Endothelial cell of umbilical vein (primary cell): Measurements from ENCODE around the gene SLC5A5. TPM values are rescaled to one million over a fixed set of nuclear protein-coding genes. Genes with fewer than 3 reads are reported as not detected.

Experiments used
- BruUV-seq: library from RNA; stranded (reverse); fragments of 400-500 nt; replicated peaks from 2 replicates; lab custom pipeline; 2021; lab: Mats Ljungman, UMichigan
- CTCF ChIA-PET: fragments of 300-600, 350-600 bp; sonication (Branson Sonifier 250); formaldehyde crosslinking; loops from one replicate; lab custom pipeline; 2021; ENCODE audit warnings: antibody characterized with exemption, inconsistent platforms; lab: Charles Lee
- POLR2A ChIA-PET: fragments of 300-600, 350-600 bp; sonication (Branson Sonifier 250); formaldehyde crosslinking; loops from one replicate; lab custom pipeline; 2021; ENCODE audit warnings: antibody characterized with exemption, inconsistent platforms; lab: Charles Lee
- DNase-seq: peaks from one replicate; pipeline ENCODE4 v3.0.0-alpha.2; 2011; ENCODE audit warnings: low read depth, low spot score
- FAIRE-seq: peaks from 2 replicates; lab custom pipeline; 2011; peaks lifted over from hg19 to GRCh38; lab: Jason Lieb, UNC
- H2AFZ ChIP-seq: 2 replicates; pipeline ENCODE4 v1.6.0; 2012; ENCODE audit warnings: low read depth, low read length, control low read depth, inconsistent platforms
- H3K27ac ChIP-seq: 2 replicates; pipeline ENCODE4 v1.5.1; 2011; ENCODE audit warnings: low read depth, mild to moderate bottlenecking, control low read depth, low read length, moderate library complexity; ENCODE audit not compliant: insufficient read depth
- H3K27me3 ChIP-seq, 2 experiments: 2 replicates each; pipeline versions ENCODE4 v1.6.0 to v1.6.1; 2011; ENCODE audit warnings: low read length in 2 of 2, mixed read lengths in 1 of 2; ENCODE audit not compliant: control insufficient read depth in 2 of 2, insufficient read depth in 2 of 2
- H3K36me3 ChIP-seq, 2 experiments: 2 replicates in 1 of 2; 3 replicates in 1 of 2; pipeline ENCODE4 v1.5.1; 2011; ENCODE audit warnings: low read length in 2 of 2, mild to moderate bottlenecking in 1 of 2, moderate library complexity in 1 of 2; ENCODE audit not compliant: control insufficient read depth in 2 of 2, insufficient read depth in 2 of 2; ENCODE audit errors: extremely low read depth in 1 of 2
- H3K4me1 ChIP-seq: 3 replicates; pipeline ENCODE4 v1.5.1; 2011; ENCODE audit warnings: mild to moderate bottlenecking, low read length; ENCODE audit not compliant: control insufficient read depth, insufficient read depth; ENCODE audit errors: extremely low read depth
- H3K4me2 ChIP-seq: 2 replicates; pipeline ENCODE4 v1.6.1; 2011; ENCODE audit warnings: low read length, control low read depth, mixed read lengths; ENCODE audit not compliant: insufficient read depth
- H3K4me3 ChIP-seq, 3 experiments: fragments of 200-600 bp in 1 of 3; sonication (generic), shearing (Covaris generic) in 1 of 3; replicated peaks in 1 of 3; 2 replicates each; pipeline ENCODE4 v1.5.1; 2011 to 2016; ENCODE audit warnings: control low read depth in 3 of 3, low read length in 3 of 3, mild to moderate bottlenecking in 2 of 3, inconsistent platforms in 1 of 3, low read depth in 1 of 3, moderate library complexity in 1 of 3; ENCODE audit not compliant: insufficient read depth in 1 of 3
- H3K79me2 ChIP-seq: 2 replicates; pipeline ENCODE4 v1.6.0; 2012; ENCODE audit warnings: low read length, inconsistent platforms; ENCODE audit not compliant: control insufficient read depth, insufficient read depth
- H3K9ac ChIP-seq: replicated peaks from 2 replicates; pipeline ENCODE3; 2011; ENCODE audit warnings: low read length, control low read depth; ENCODE audit not compliant: insufficient read depth; ENCODE audit errors: extremely low read depth
- H3K9me1 ChIP-seq: replicated peaks from 3 replicates; pipeline ENCODE4 v1.6.0; 2011; ENCODE audit warnings: mild to moderate bottlenecking, low read length; ENCODE audit not compliant: control insufficient read depth, insufficient read depth; ENCODE audit errors: extremely low read depth
- H3K9me3 ChIP-seq: replicated peaks from 2 replicates; pipeline ENCODE4 v1.5.1; 2012; ENCODE audit warnings: low read length, inconsistent platforms; ENCODE audit not compliant: control insufficient read depth, insufficient read depth
- H4K20me1 ChIP-seq: replicated peaks from 2 replicates; pipeline ENCODE3; 2011; ENCODE audit warnings: mild to moderate bottlenecking, low read length; ENCODE audit not compliant: control insufficient read depth, insufficient read depth; ENCODE audit errors: extremely low read depth
- CTCF ChIP-seq, 2 donors: IDR thresholded peaks; 1 replicate in 1 of 2; 2 replicates in 1 of 2; pipeline ENCODE4 v1.5.1; 2011; ENCODE audit warnings: low read length in 2 of 2, mild to moderate bottlenecking in 2 of 2, moderate library complexity in 2 of 2, control low read depth in 1 of 2, inconsistent platforms in 1 of 2, low read depth in 1 of 2; ENCODE audit not compliant: insufficient read depth in 1 of 2; ENCODE audit errors: extremely low read depth in 1 of 2
- EZH2 ChIP-seq: IDR thresholded peaks from 2 replicates; pipeline ENCODE4 v1.6.1; 2012; ENCODE audit warnings: borderline replicate concordance, low read depth, mild to moderate bottlenecking, moderate library complexity, low read length, inconsistent platforms; ENCODE audit not compliant: severe bottlenecking
- FOS ChIP-seq: IDR thresholded peaks from 2 replicates; pipeline ENCODE4 v1.6.1; 2011; ENCODE audit warnings: mild to moderate bottlenecking, low read length, moderate library complexity, borderline replicate concordance; ENCODE audit not compliant: insufficient read depth
- GATA2 ChIP-seq: IDR thresholded peaks from 2 replicates; pipeline ENCODE4 v1.7.0; 2011; ENCODE audit warnings: low read depth, mild to moderate bottlenecking, moderate library complexity, mixed read lengths, low read length; ENCODE audit not compliant: insufficient read length, insufficient read depth
- JUN ChIP-seq: IDR thresholded peaks from 2 replicates; pipeline ENCODE4 v1.6.1; 2011; ENCODE audit warnings: borderline replicate concordance, low read depth; ENCODE audit not compliant: insufficient read length, insufficient read depth
- MAX ChIP-seq: IDR thresholded peaks from 2 replicates; pipeline ENCODE4 v1.6.1; 2011; ENCODE audit not compliant: insufficient read depth, insufficient read length
- MYC ChIP-seq: IDR thresholded peaks from one replicate; pipeline ENCODE4 v1.6.1; 2011; ENCODE audit warnings: mild to moderate bottlenecking, low read depth, low read length
- POLR2A ChIP-seq: IDR thresholded peaks from 2 replicates; pipeline ENCODE4 v1.6.1; 2012; ENCODE audit warnings: low read depth, mild to moderate bottlenecking, control low read depth, low read length
- POLR2AphosphoS5 ChIP-seq: IDR thresholded peaks from 2 replicates; pipeline ENCODE4 v1.6.1; 2012; ENCODE audit warnings: low read depth, mild to moderate bottlenecking, control low read depth, low read length, moderate library complexity; ENCODE audit not compliant: insufficient read depth
- dilution Hi-C: fragments of 300-500 bp; cut with MboI; formaldehyde crosslinking; loops from one replicate; pipeline ENCODE4 v1.15.0; 2019; ENCODE audit warnings: low sequenced_read_pairs; ENCODE audit not compliant: extremely low pct_ligation_motif_present
- intact Hi-C: fragments of 100-400 bp; cut with micrococcal nuclease; formaldehyde crosslinking; loops from one replicate; pipeline ENCODE4 v1.10.0; 2022
- polyA plus RNA-seq, 4 experiments: library from polyadenylated mRNA; depleted of rRNA in 3 of 4; stranded (reverse) in 3 of 4; unstranded in 1 of 4; fragments of >200 nt; gene quantifications; 2 replicates each; pipeline versions ENCODE4 v1.2.1 to v1.2.3, GENCODE V29; 2011 to 2012; ENCODE audit warnings: missing spikeins in 1 of 4
- total RNA-seq: library from RNA; stranded (reverse); gene quantifications from 2 replicates; pipeline ENCODE4 v1.2.3, GENCODE V29; 2021

SLC5A5 gene
- total and polyA plus RNA-seq, 2 donors (not counting 3 experiments of a cell fraction or from before 2014, with no cell fraction given): not detected

- dilution Hi-C loops: no loop called here
- Histone ChIP-seq H3K4me1 (peaks cover 6% of the 10 kb centered on the region), H3K9ac (no peak overlapping the region), H3K36me3 (no peaks in the 10 kb centered on the region), H3K4me2 (no peak overlapping the region), H2AFZ (no peak overlapping the region), H3K27me3 (no peaks in the 10 kb centered on the region), H4K20me1 (no peaks in the 10 kb centered on the region), H3K27ac (no peak overlapping the region), H3K9me1 (no peaks in the 10 kb centered on the region), H3K4me3 (no peak overlapping the region), H3K9me3 (no peaks in the 10 kb centered on the region), H3K79me2 (no peaks in the 10 kb centered on the region)
- intact Hi-C loops: no loop called here
- no peak for DNase-seq
- ChIA-PET CTCF (no interaction called here), POLR2A (no interaction called here)
- no TSS peak for BruUV-seq
- TF ChIP-seq FOS (no peak), EZH2 (no peak), CTCF (IDR thresholded peaks at IDR 0.05; ENCODE audit: extremely low read depth in 1 of 2, insufficient read depth in 1 of 2, low read depth in 1 of 2, low read length in 2 of 2) (no peak), JUN (no peak), MYC (no peak), GATA2 (no peak), MAX (no peak), POLR2AphosphoS5 (no peak), POLR2A (no peak)
- no peak for FAIRE-seq
Observed at GRCh38 chr19:17836530-17836929, 35.2 kb upstream of the SLC5A5 start.
